Forelimb muscle (tissue), 1 donor: ENCODE data around the gene SGSM2. TPM values are rescaled to one million over a fixed set of nuclear protein-coding genes. Genes with fewer than 3 reads are reported as not detected.

ENCODE experiments used
- DNase-seq: peaks from one replicate; pipeline ENCODE4 v3.0.0-alpha.2; 2013; ENCODE audit warnings: low read depth
- polyA plus RNA-seq: library from polyadenylated mRNA; unstranded; fragments of 120-200 nt; gene quantifications from one replicate; pipeline ENCODE4 v1.2.1, GENCODE V29; 2013; ENCODE audit not compliant: insufficient read length

SGSM2 gene
- polyA plus RNA-seq, 1 donor: 42.4 TPM

GRCh38 chr17:2337544-2338314, 428 bp downstream of the SGSM2 start:
- DNase-seq: no peak

GRCh38 chr17:2338315-2338657, 985 bp downstream of the SGSM2 start:
- no peak for DNase-seq

GRCh38 chr17:2343421-2343820, 6.1 kb downstream of the SGSM2 start:
- DNase-seq: no peak

- no peak for DNase-seq
Observed at GRCh38 chr17:2344528-2344927, 7.2 kb downstream of the SGSM2 start.

GRCh38 chr17:2346475-2346874, 9.2 kb downstream of the SGSM2 start:
- no peak for DNase-seq

GRCh38 chr17:2347805-2348685, 10.7 kb downstream of the SGSM2 start:
- DNase-seq: no peak

GRCh38 chr17:2351269-2351668, 14.0 kb downstream of the SGSM2 start:
- no peak for DNase-seq

GRCh38 chr17:2354311-2354710, 17.0 kb downstream of the SGSM2 start:
- DNase-seq: no peak

GRCh38 chr17:2357237-2357636, 19.9 kb downstream of the SGSM2 start:
- no peak for DNase-seq

- DNase-seq: no peak
Observed at GRCh38 chr17:2357931-2358434, 20.7 kb downstream of the SGSM2 start.

GRCh38 chr17:2361010-2361760, 23.9 kb downstream of the SGSM2 start:
- DNase-seq: no peak

- no peak for DNase-seq
Observed at GRCh38 chr17:2362016-2362415, 24.7 kb downstream of the SGSM2 start.

GRCh38 chr17:2362416-2362815, 25.1 kb downstream of the SGSM2 start:
- DNase-seq: no peak

- DNase-seq: no peak
Observed at GRCh38 chr17:2362881-2363280, 25.6 kb downstream of the SGSM2 start.

- DNase-seq: no peak
Observed at GRCh38 chr17:2363318-2363717, 26.0 kb downstream of the SGSM2 start.

GRCh38 chr17:2363851-2364762, 26.8 kb downstream of the SGSM2 start:
- no peak for DNase-seq

GRCh38 chr17:2364763-2365116, 27.4 kb downstream of the SGSM2 start:
- DNase-seq: no peak

GRCh38 chr17:2365132-2365531, 27.8 kb downstream of the SGSM2 start:
- DNase-seq: no peak

GRCh38 chr17:2366747-2367494, 29.6 kb downstream of the SGSM2 start:
- DNase-seq: no peak

- DNase-seq: no peak
Observed at GRCh38 chr17:2368359-2368758, 31.1 kb downstream of the SGSM2 start.
